Activated CD4-positive, alpha-beta T cell treated with anti-CD3 and anti-CD28 coated beads, Interleukin-2, amount 10 ng/mL, durations not matched to agents 7 days and 5 days (primary cell): ENCODE measurements around the gene ST3GAL4. TPM values are rescaled to one million over a fixed set of nuclear protein-coding genes. Genes with fewer than 3 reads are reported as not detected.

Experiments
- CTCF ChIA-PET: fragments of 350-600 bp; sonication (Branson Sonifier 250); formaldehyde crosslinking; loops from one replicate; lab custom pipeline; 2021; ENCODE audit warnings: antibody characterized with exemption; lab: Charles Lee
- POLR2A ChIA-PET: fragments of 350-600 bp; sonication (Branson Sonifier 250); formaldehyde crosslinking; loops from one replicate; lab custom pipeline; 2021; ENCODE audit warnings: antibody characterized with exemption; lab: Charles Lee
- DNase-seq: peaks from one replicate; pipeline ENCODE4 v3.0.0-alpha.2; 2020
- H3K27ac Mint-ChIP-seq: one replicate; pipeline ENCODE4 v1.8.0; 2021; ENCODE audit warnings: mild to moderate bottlenecking, moderate library complexity, mixed read lengths
- H3K27me3 Mint-ChIP-seq: one replicate; pipeline ENCODE4 v1.8.0; 2021; ENCODE audit warnings: mixed read lengths
- H3K36me3 Mint-ChIP-seq: one replicate; pipeline ENCODE4 v1.8.0; 2021; ENCODE audit warnings: low read depth, mixed read lengths
- H3K4me1 Mint-ChIP-seq: one replicate; pipeline ENCODE4 v1.8.0; 2021; ENCODE audit warnings: mixed read lengths
- H3K4me3 Mint-ChIP-seq: one replicate; pipeline ENCODE4 v1.8.0; 2021; ENCODE audit warnings: mild to moderate bottlenecking, moderate library complexity, mixed read lengths
- H3K9me3 Mint-ChIP-seq: one replicate; pipeline ENCODE4 v1.8.0; 2021; ENCODE audit warnings: mixed read lengths
- total RNA-seq, 2 experiments: library from RNA; stranded (reverse); gene quantifications; one replicate each; pipeline ENCODE4 v1.2.3, GENCODE V29; 2021

Gene ST3GAL4
- total RNA-seq, 2 experiments from 2014 or later: 7.5 to 7.6 TPM

GRCh38 chr11:126422446-126422845 is 67.0 kb downstream of the ST3GAL4 start:
- DNase-seq: no peak
- Mint-ChIP-seq H3K9me3 (no peaks in the 10 kb centered on the region), H3K4me1 (peaks cover 6% of the 10 kb centered on the region), H3K27ac (no peak overlapping the region), H3K36me3 (no peaks in the 10 kb centered on the region), H3K4me3 (no peak overlapping the region), H3K27me3 (peaks cover 6% of the 10 kb centered on the region)
- POLR2A ChIA-PET: no interaction called here
- CTCF ChIA-PET: no interaction called here

- CTCF ChIA-PET: interaction anchor here (0.8 kb wide), 1 partner anchor 64 kb away, joined by 5 read pairs; no protein-coding TSS in a partner anchor
Observed at GRCh38 chr11:126423154-126423553, 67.7 kb downstream of the ST3GAL4 start.

GRCh38 chr11:126423743-126424142 is 68.3 kb downstream of the ST3GAL4 start:
- no peaks in the 10 kb centered on the region for H3K27me3 Mint-ChIP-seq
- no peaks in the 10 kb centered on the region for H3K36me3 Mint-ChIP-seq
- H3K9me3 Mint-ChIP-seq: no peaks in the 10 kb centered on the region
- peaks cover 6% of the 10 kb centered on the region for H3K4me1 Mint-ChIP-seq
- no peak overlapping the region for H3K27ac Mint-ChIP-seq
- POLR2A ChIA-PET: no interaction called here
- H3K4me3 Mint-ChIP-seq: no peak overlapping the region
- CTCF ChIA-PET: interaction anchor here (0.8 kb wide), 1 partner anchor 64 kb away, joined by 5 read pairs; no protein-coding TSS in a partner anchor
- no peak for DNase-seq

More at GRCh38 chr11:126423154-126423553, 67.7 kb downstream of the ST3GAL4 start:
- H3K9me3 Mint-ChIP-seq: no peaks in the 10 kb centered on the region
- peaks cover 6% of the 10 kb centered on the region for H3K4me1 Mint-ChIP-seq
- POLR2A ChIA-PET: no interaction called here
- H3K27me3 Mint-ChIP-seq: peaks cover 5% of the 10 kb centered on the region
- H3K36me3 Mint-ChIP-seq: no peaks in the 10 kb centered on the region
- H3K27ac Mint-ChIP-seq: no peak overlapping the region
- H3K4me3 Mint-ChIP-seq: no peak overlapping the region
- no peak for DNase-seq

GRCh38 chr11:126424471-126425039 is 69.1 kb downstream of the ST3GAL4 start:
- DNase-seq: no peak
- ChIA-PET CTCF (no interaction called here), POLR2A (no interaction called here)
- H3K4me3 Mint-ChIP-seq: no peak overlapping the region
- H3K27me3 Mint-ChIP-seq: no peaks in the 10 kb centered on the region
- no peak overlapping the region for H3K27ac Mint-ChIP-seq
- no peaks in the 10 kb centered on the region for H3K9me3 Mint-ChIP-seq
- peaks cover 6% of the 10 kb centered on the region for H3K4me1 Mint-ChIP-seq
- H3K36me3 Mint-ChIP-seq: no peaks in the 10 kb centered on the region

- Mint-ChIP-seq H3K36me3 (no peaks in the 10 kb centered on the region), H3K27me3 (no peaks in the 10 kb centered on the region), H3K9me3 (no peaks in the 10 kb centered on the region), H3K27ac (no peak overlapping the region), H3K4me3 (no peak overlapping the region), H3K4me1 (no peaks in the 10 kb centered on the region)
- CTCF ChIA-PET: no interaction called here
- POLR2A ChIA-PET: no interaction called here
- DNase-seq: no peak
Observed at GRCh38 chr11:126426106-126426505, 70.6 kb downstream of the ST3GAL4 start.

- ChIA-PET POLR2A (no interaction called here), CTCF (no interaction called here)
- no peak for DNase-seq
- Mint-ChIP-seq H3K4me3 (no peak overlapping the region), H3K9me3 (no peaks in the 10 kb centered on the region), H3K36me3 (no peaks in the 10 kb centered on the region), H3K27ac (no peak overlapping the region), H3K27me3 (no peaks in the 10 kb centered on the region), H3K4me1 (no peaks in the 10 kb centered on the region)
Observed at GRCh38 chr11:126426820-126427749, 71.6 kb downstream of the ST3GAL4 start.

- Mint-ChIP-seq H3K4me1 (no peaks in the 10 kb centered on the region), H3K27me3 (no peaks in the 10 kb centered on the region), H3K9me3 (no peaks in the 10 kb centered on the region), H3K27ac (no peak overlapping the region), H3K36me3 (no peaks in the 10 kb centered on the region), H3K4me3 (no peak overlapping the region)
- no peak for DNase-seq
- CTCF ChIA-PET: no interaction called here
- POLR2A ChIA-PET: no interaction called here
Observed at GRCh38 chr11:126430581-126431335, 75.3 kb downstream of the ST3GAL4 start.

- POLR2A ChIA-PET: no interaction called here
- CTCF ChIA-PET: interaction anchor here (0.6 to 1.3 kb wide), 2 partner anchors 10 to 12 kb away, joined by 3 read pairs; no protein-coding TSS in a partner anchor
- H3K4me1 Mint-ChIP-seq: no peaks in the 10 kb centered on the region
- DNase-seq: no peak
- H3K27me3 Mint-ChIP-seq: no peaks in the 10 kb centered on the region
- H3K4me3 Mint-ChIP-seq: no peak overlapping the region
- no peaks in the 10 kb centered on the region for H3K36me3 Mint-ChIP-seq
- H3K27ac Mint-ChIP-seq: no peak overlapping the region
- H3K9me3 Mint-ChIP-seq: no peaks in the 10 kb centered on the region
Observed at GRCh38 chr11:126431401-126432064, 76.0 kb downstream of the ST3GAL4 start.

GRCh38 chr11:126432065-126432461 is 76.6 kb downstream of the ST3GAL4 start:
- H3K4me1 Mint-ChIP-seq: no peaks in the 10 kb centered on the region
- H3K27me3 Mint-ChIP-seq: no peaks in the 10 kb centered on the region
- H3K27ac Mint-ChIP-seq: no peak overlapping the region
- H3K4me3 Mint-ChIP-seq: no peak overlapping the region
- H3K9me3 Mint-ChIP-seq: no peaks in the 10 kb centered on the region
- no peaks in the 10 kb centered on the region for H3K36me3 Mint-ChIP-seq
- no peak for DNase-seq
- CTCF ChIA-PET: interaction anchor here (0.6 to 1.3 kb wide), 2 partner anchors 9 to 13 kb away, joined by 3 read pairs; no protein-coding TSS in a partner anchor
- POLR2A ChIA-PET: no interaction called here

GRCh38 chr11:126432525-126432924 is 77.0 kb downstream of the ST3GAL4 start:
- CTCF ChIA-PET: interaction anchor here (1.3 kb wide), 1 partner anchor 9 kb away, joined by 3 read pairs; no protein-coding TSS in a partner anchor
- DNase-seq: no peak
- no peaks in the 10 kb centered on the region for H3K9me3 Mint-ChIP-seq
- no peaks in the 10 kb centered on the region for H3K4me1 Mint-ChIP-seq
- H3K36me3 Mint-ChIP-seq: no peaks in the 10 kb centered on the region
- no peak overlapping the region for H3K27ac Mint-ChIP-seq
- H3K27me3 Mint-ChIP-seq: no peaks in the 10 kb centered on the region
- H3K4me3 Mint-ChIP-seq: no peak overlapping the region
- POLR2A ChIA-PET: no interaction called here

- Mint-ChIP-seq H3K4me1 (no peaks in the 10 kb centered on the region), H3K27ac (no peak overlapping the region), H3K27me3 (no peaks in the 10 kb centered on the region), H3K4me3 (no peak overlapping the region), H3K9me3 (no peaks in the 10 kb centered on the region), H3K36me3 (no peaks in the 10 kb centered on the region)
- ChIA-PET CTCF (interaction anchor here (0.8 kb wide), 1 partner anchor 48 kb away, joined by 3 read pairs; no protein-coding TSS in a partner anchor), POLR2A (no interaction called here)
- no peak for DNase-seq
Observed at GRCh38 chr11:126433244-126433846, 77.9 kb downstream of the ST3GAL4 start.
